ENCODE data around the gene ARHGAP10.
"Not testable (repeated sequence)": the region's sequence is repeated elsewhere in the genome, so short reads cannot be mapped to it uniquely, and the experiment has no call there.

ARHGAP10 gene

GRCh38 chr4:147985376-147985775 lies 253.5 kb downstream of the ARHGAP10 start:
- no peak for DNase-seq (ENCODE audit: low read depth in 2 of 2)

- DNase-seq (ENCODE audit: low read depth in 2 of 2): no peak
These were observed 255.4 kb downstream of the ARHGAP10 start for GRCh38 chr4:147987252-147987651.

GRCh38 chr4:147991543-147992283 lies 259.8 kb downstream of the ARHGAP10 start:
- no peak for DNase-seq (ENCODE audit: low read depth in 2 of 2)

GRCh38 chr4:147994076-147994475 lies 262.2 kb downstream of the ARHGAP10 start:
- DNase-seq (ENCODE audit: low read depth in 2 of 2): no peak

- DNase-seq (ENCODE audit: low read depth in 2 of 2): no peak
These were observed 262.9 kb downstream of the ARHGAP10 start for GRCh38 chr4:147994491-147995385.

- no peak for DNase-seq (ENCODE audit: low read depth in 2 of 2)
These were observed 265.0 kb downstream of the ARHGAP10 start for GRCh38 chr4:147996859-147997258.

GRCh38 chr4:148000038-148000437 lies 268.1 kb downstream of the ARHGAP10 start:
- DNase-seq (ENCODE audit: low read depth in 2 of 2): not testable (repeated sequence)

- no peak for DNase-seq (ENCODE audit: low read depth in 2 of 2)
These were observed 272.5 kb downstream of the ARHGAP10 start for GRCh38 chr4:148004228-148004857.

- no peak for DNase-seq (ENCODE audit: low read depth in 2 of 2)
These were observed 274.1 kb downstream of the ARHGAP10 start for GRCh38 chr4:148006001-148006400.

- DNase-seq (ENCODE audit: low read depth in 2 of 2): peak; percentile 85 to 87
These were observed 275.4 kb downstream of the ARHGAP10 start for GRCh38 chr4:148007314-148007760.

- no peak for DNase-seq (ENCODE audit: low read depth in 2 of 2)
These were observed 275.9 kb downstream of the ARHGAP10 start for GRCh38 chr4:148007792-148008191.

- no peak for DNase-seq (ENCODE audit: low read depth in 2 of 2)
These were observed 283.2 kb downstream of the ARHGAP10 start for GRCh38 chr4:148015058-148015457.

GRCh38 chr4:148015468-148015867 lies 283.6 kb downstream of the ARHGAP10 start:
- DNase-seq (ENCODE audit: low read depth in 2 of 2): no peak

- no peak for DNase-seq (ENCODE audit: low read depth in 2 of 2)
These were observed 284.3 kb downstream of the ARHGAP10 start for GRCh38 chr4:148016063-148016637.

GRCh38 chr4:148017801-148018200 lies 285.9 kb downstream of the ARHGAP10 start:
- no peak for DNase-seq (ENCODE audit: low read depth in 2 of 2)

GRCh38 chr4:148021686-148022085 lies 289.8 kb downstream of the ARHGAP10 start:
- DNase-seq (ENCODE audit: low read depth in 2 of 2): peak in 1 of 2 experiments; percentile 22

- no peak for DNase-seq (ENCODE audit: low read depth in 2 of 2)
These were observed 291.1 kb downstream of the ARHGAP10 start for GRCh38 chr4:148022975-148023374.

GRCh38 chr4:148023512-148024181 lies 291.8 kb downstream of the ARHGAP10 start:
- no peak for DNase-seq (ENCODE audit: low read depth in 2 of 2)

GRCh38 chr4:148025981-148026380 lies 294.1 kb downstream of the ARHGAP10 start:
- DNase-seq (ENCODE audit: low read depth in 2 of 2): peak; percentile 91 to 93

- no peak for DNase-seq (ENCODE audit: low read depth in 2 of 2)
These were observed 295.3 kb downstream of the ARHGAP10 start for GRCh38 chr4:148027201-148027600.

- no peak for DNase-seq (ENCODE audit: low read depth in 2 of 2)
These were observed 297.9 kb downstream of the ARHGAP10 start for GRCh38 chr4:148029781-148030180.
